Lung (tissue), 12 donors: Measurements from ENCODE around the gene STX18. TPM values are rescaled to one million over a fixed set of nuclear protein-coding genes. Genes with fewer than 3 reads are reported as not detected.
"Not testable (repeated sequence)": the region's sequence is repeated elsewhere in the genome, so short reads cannot be mapped to it uniquely, and the experiment has no call there.

Experiments
- ATAC-seq: fragments of 200-7000 bp; cut with Tn5 transposase; one replicate; pipeline ENCODE4 v1.9.1; 2020; ENCODE audit warnings: moderate number of reproducible peaks; ENCODE audit not compliant: insufficient read depth, low FRiP score
- DNase-seq, 3 donors: peaks; one replicate each; pipeline ENCODE4 v3.0.0-alpha.2; 2013 to 2017
- H3K27ac ChIP-seq, 2 donors: one replicate each; pipeline ENCODE4 v1.5.1; 2013; ENCODE audit warnings: mild to moderate bottlenecking in 2 of 2, moderate library complexity in 2 of 2, control low read depth in 1 of 2, inconsistent platforms in 1 of 2, low read depth in 1 of 2, low read length in 1 of 2
- H3K27me3 ChIP-seq, 3 donors: one replicate each; pipeline ENCODE4 v1.5.1; 2013; ENCODE audit warnings: low read length in 2 of 3; ENCODE audit not compliant: control insufficient read depth in 3 of 3, insufficient read depth in 3 of 3
- H3K36me3 ChIP-seq, 4 donors: one replicate each; pipeline ENCODE4 v1.5.1; 2013; ENCODE audit warnings: low read length in 4 of 4, mild to moderate bottlenecking in 1 of 4, moderate library complexity in 1 of 4; ENCODE audit not compliant: control insufficient read depth in 4 of 4, insufficient read depth in 4 of 4
- H3K4me1 ChIP-seq, 5 donors: one replicate each; pipeline ENCODE4 v1.5.1; 2013; ENCODE audit warnings: low read length in 5 of 5, mild to moderate bottlenecking in 2 of 5, moderate library complexity in 1 of 5; ENCODE audit not compliant: control insufficient read depth in 5 of 5, insufficient read depth in 5 of 5
- H3K4me3 ChIP-seq: one replicate; pipeline ENCODE4 v1.5.1; 2013; ENCODE audit warnings: mild to moderate bottlenecking, control low read depth, moderate library complexity
- H3K9ac ChIP-seq, 2 donors: one replicate each; pipeline ENCODE4 v1.5.1; 2013; ENCODE audit warnings: low read length in 2 of 2, control low read depth in 1 of 2; ENCODE audit not compliant: insufficient read depth in 1 of 2
- H3K9me3 ChIP-seq, 4 donors: one replicate each; pipeline ENCODE4 v1.5.1; 2013; ENCODE audit warnings: low read length in 3 of 4, mild to moderate bottlenecking in 1 of 4, moderate library complexity in 1 of 4; ENCODE audit not compliant: control insufficient read depth in 4 of 4, insufficient read depth in 3 of 4
- CTCF ChIP-seq: IDR thresholded peaks from 2 replicates; pipeline ENCODE4 v1.5.1; 2012; ENCODE audit warnings: mild to moderate bottlenecking; ENCODE audit errors: control extremely low read depth, extremely low read depth
- WGBS, 2 donors: extraction: QIAGEN DNeasy Blood & Tissue Kit; methylation state at CpG; one replicate each; pipeline ENCODE4 v1.1.7; 2013; 5-methylcytosine and 5-hydroxymethylcytosine counted together
- polyA plus RNA-seq, 2 donors: library from polyadenylated mRNA; stranded (reverse); fragments of 200-250 nt; gene quantifications; one replicate each; pipeline ENCODE4 v1.2.1, GENCODE V29; 2013
- total RNA-seq, 2 donors: library from RNA; depleted of rRNA in 1 of 2; stranded (reverse); fragments of >200 nt in 1 of 2; gene quantifications; one replicate each; pipeline ENCODE4 v1.2.1, GENCODE V29; 2014 to 2021
- donor health status: control.
- donor health status: control.
- donor health status: Bipolar disorder and iron deficiency.
- donor health status: healthy.
- donor health status: DM: yes; HTN: yes; CAD: no.

The STX18 gene
- total and polyA plus RNA-seq, 4 donors, result 16.2 to 34.1 (median 24.8) TPM

- Histone ChIP-seq H3K27ac (peak overlapping the region; percentile 43 to 67), H3K4me1 (peaks cover 0 to 9% (median 3%) of the 10 kb centered on the region in 5 donors), H3K27me3 (no peaks in the 10 kb centered on the region), H3K9ac (peak overlapping the region; percentile 63 to 88), H3K36me3 (no peaks in the 10 kb centered on the region), H3K9me3 (peaks cover 0 to 2% (median 0%) of the 10 kb centered on the region in 4 donors), H3K4me3 (peak overlapping the region; percentile 64)
- peak; percentile 65 for ATAC-seq
- 2 to 4% methylated on average over 8 of the region's 8 CpGs for WGBS, 2 donors
- peak; percentile 88 to 97 (median 96) for DNase-seq
- TF ChIP-seq CTCF, result no peak
These were observed 32.9 kb upstream of the STX18 start for GRCh38 chr4:4574792-4575191.

GRCh38 chr4:4574052-4574451 is 32.2 kb upstream of the STX18 start:
- Histone ChIP-seq H3K36me3 (no peaks in the 10 kb centered on the region), H3K27ac (no peak overlapping the region), H3K4me1 (peaks cover 0 to 9% (median 3%) of the 10 kb centered on the region in 5 donors), H3K9me3 (peaks cover 0 to 2% (median 0%) of the 10 kb centered on the region in 4 donors), H3K9ac (no peak overlapping the region), H3K4me3 (no peak overlapping the region), H3K27me3 (no peaks in the 10 kb centered on the region)
- ATAC-seq (no peak), DNase-seq (no peak)
- WGBS, 2 donors, result 85 to 86% methylated on average over 5 of the region's 5 CpGs
- no peak for TF ChIP-seq CTCF

- peaks cover 0 to 2% (median 0%) of the 10 kb centered on the region in 4 donors for H3K9me3 ChIP-seq
- H3K27me3 ChIP-seq, result no peaks in the 10 kb centered on the region
- no peak overlapping the region for H3K4me3 ChIP-seq
- no peak overlapping the region for H3K9ac ChIP-seq
- ATAC-seq (no peak), DNase-seq (no peak)
- no peak overlapping the region for H3K27ac ChIP-seq
- peaks cover 0 to 9% (median 3%) of the 10 kb centered on the region in 5 donors for H3K4me1 ChIP-seq
- WGBS, 2 donors, result 47 to 77% methylated on average over 2 of the region's 2 CpGs
- H3K36me3 ChIP-seq, result no peaks in the 10 kb centered on the region
- no peak for TF ChIP-seq CTCF
These were observed 31.0 kb upstream of the STX18 start for GRCh38 chr4:4572821-4573220.

GRCh38 chr4:4569861-4570260 is 28.0 kb upstream of the STX18 start:
- not testable (repeated sequence) for H3K9ac ChIP-seq, H3K9me3 ChIP-seq, H3K27ac ChIP-seq, DNase-seq, H3K4me1 ChIP-seq, H3K27me3 ChIP-seq, H3K4me3 ChIP-seq, H3K36me3 ChIP-seq, ATAC-seq
- 96 to 100% methylated on average over 4 of the region's 4 CpGs for WGBS, 2 donors
